Esophagus muscularis mucosa (tissue), 4 donors: ENCODE data around the gene WNK1. TPM values are rescaled to one million over a fixed set of nuclear protein-coding genes. Genes with fewer than 3 reads are reported as not detected.

ENCODE experiments used
- DNase-seq: peaks from one replicate; pipeline ENCODE4 v3.0.0-alpha.2; 2017; ENCODE audit errors: extremely low spot score
- H3K27ac ChIP-seq, 4 donors: fragments of 200-600 bp; sonication (generic); replicated peaks in 1 of 4; 1 replicate in 3 of 4; 2 replicates in 1 of 4; pipeline ENCODE4 v1.5.1; 2016 to 2019; ENCODE audit warnings: mild to moderate bottlenecking in 1 of 4
- H3K27me3 ChIP-seq, 4 donors: fragments of 200-600 bp; sonication (generic); one replicate each; pipeline versions ENCODE4 v1.5.1 to v1.6.0; 2016 to 2019
- H3K36me3 ChIP-seq, 4 donors: fragments of 200-600 bp; sonication (generic); one replicate each; pipeline ENCODE4 v1.5.1; 2016 to 2019
- H3K4me1 ChIP-seq, 4 donors: fragments of 200-600 bp; sonication (generic); one replicate each; pipeline ENCODE4 v1.5.1; 2016 to 2019
- H3K4me3 ChIP-seq, 4 donors: fragments of 200-600 bp; sonication (generic); 1 replicate in 2 of 4; 2 replicates in 2 of 4; pipeline ENCODE4 v1.5.1; 2016 to 2019; ENCODE audit warnings: mild to moderate bottlenecking in 4 of 4, moderate library complexity in 1 of 4
- H3K9me3 ChIP-seq, 4 donors: fragments of 200-600 bp; sonication (generic); 1 replicate in 3 of 4; 2 replicates in 1 of 4; pipeline ENCODE4 v1.5.1; 2016 to 2019
- CTCF ChIP-seq, 3 experiments: fragments of 200-600 bp in 2 of 3; fragments of 450-650 bp in 1 of 3; sonication (generic) in 2 of 3; IDR thresholded peaks; one replicate each; pipeline ENCODE4 v1.5.1; 2017 to 2019; ENCODE audit warnings: antibody characterized with exemption in 3 of 3, mild to moderate bottlenecking in 2 of 3, moderate library complexity in 1 of 3
- EP300 ChIP-seq: sonication (generic); formaldehyde crosslinking; IDR thresholded peaks from one replicate; pipeline ENCODE4 v1.6.1; 2017; ENCODE audit warnings: antibody characterized with exemption
- POLR2A ChIP-seq: fragments of 450-650 bp; IDR thresholded peaks from one replicate; pipeline ENCODE4 v1.6.1; 2017; ENCODE audit warnings: antibody characterized with exemption, moderate library complexity, mild to moderate bottlenecking, low read depth
- POLR2AphosphoS5 ChIP-seq, 2 donors: sonication (generic); formaldehyde crosslinking; IDR thresholded peaks; one replicate each; pipeline ENCODE4 v1.6.1; 2017; ENCODE audit warnings: antibody characterized with exemption in 2 of 2
- WGBS: methylation state at CpG from one replicate; pipeline ENCODE4 v1.1.5; 2018; 5-methylcytosine and 5-hydroxymethylcytosine counted together
- intact Hi-C: fragments of 100-400 bp; cut with DNase I; formaldehyde crosslinking; loops from one replicate; pipeline ENCODE4 v1.15.1; 2023
- total RNA-seq, 4 donors: library from RNA; depleted of rRNA; stranded (reverse); fragments of >200 nt; gene quantifications; one replicate each; pipeline versions ENCODE4 v1.1.0 to v1.2.1, GENCODE V29; 2016

The WNK1 gene
- total RNA-seq, 4 donors from 2014 or later: 137 to 250 (median 158) TPM

- no peak for DNase-seq
- Histone ChIP-seq H3K27ac (no peak overlapping the region), H3K4me1 (peaks cover 0 to 21% (median 5%) of the 10 kb centered on the region in 4 donors), H3K4me3 (no peak overlapping the region), H3K36me3 (peaks cover 17 to 86% (median 74%) of the 10 kb centered on the region in 4 donors), H3K27me3 (no peaks in the 10 kb centered on the region), H3K9me3 (no peaks in the 10 kb centered on the region)
- intact Hi-C loops: no loop called here
- TF ChIP-seq POLR2A: no peak
- no peak for TF ChIP-seq POLR2AphosphoS5 (IDR thresholded peaks at IDR 0.05)
- WGBS: 78% methylated on average over 5 of the region's 5 CpGs
Measured at GRCh38 chr12:915090-915489, 162.7 kb downstream of the WNK1 start.

- intact Hi-C loops: no loop called here
- Histone ChIP-seq H3K4me1 (peaks cover 0 to 11% (median 5%) of the 10 kb centered on the region in 4 donors), H3K27ac (no peak overlapping the region), H3K36me3 (peaks cover 17 to 81% (median 68%) of the 10 kb centered on the region in 4 donors), H3K4me3 (no peak overlapping the region), H3K9me3 (no peaks in the 10 kb centered on the region), H3K27me3 (no peaks in the 10 kb centered on the region)
- no peak for TF ChIP-seq POLR2A
- no peak for TF ChIP-seq EP300
- TF ChIP-seq POLR2AphosphoS5 (IDR thresholded peaks at IDR 0.05): no peak
- no peak for DNase-seq
- 78% methylated on average over 27 of the region's 27 CpGs for WGBS
Measured at GRCh38 chr12:916240-916639, 163.9 kb downstream of the WNK1 start.

- 85% methylated on average over 23 of the region's 23 CpGs for WGBS
Measured at GRCh38 chr12:916712-917445, 164.5 kb downstream of the WNK1 start.

GRCh38 chr12:920676-921075, 168.3 kb downstream of the WNK1 start:
- TF ChIP-seq CTCF (IDR thresholded peaks at IDR 0.05) (no peak), EP300 (no peak), POLR2A (no peak), POLR2AphosphoS5 (IDR thresholded peaks at IDR 0.05) (no peak)
- Histone ChIP-seq H3K4me3 (no peak overlapping the region), H3K27ac (no peak overlapping the region), H3K4me1 (peaks cover 0 to 7% (median 2%) of the 10 kb centered on the region in 4 donors), H3K27me3 (no peaks in the 10 kb centered on the region), H3K9me3 (no peaks in the 10 kb centered on the region), H3K36me3 (peaks cover 23 to 83% (median 73%) of the 10 kb centered on the region in 4 donors)
- intact Hi-C loops: no loop called here
- no peak for DNase-seq
- WGBS: 100% methylated on average over 1 of the region's 1 CpG

More at GRCh38 chr12:916712-917445, 164.5 kb downstream of the WNK1 start:
- TF ChIP-seq CTCF (IDR thresholded peaks at IDR 0.05) (no peak), POLR2A (no peak), POLR2AphosphoS5 (IDR thresholded peaks at IDR 0.05) (no peak), EP300 (no peak)
- H3K27me3 ChIP-seq: no peaks in the 10 kb centered on the region
- intact Hi-C loops: no loop called here
- peaks cover 0 to 5% (median 1%) of the 10 kb centered on the region in 4 donors for H3K4me1 ChIP-seq
- peaks cover 17 to 81% (median 71%) of the 10 kb centered on the region in 4 donors for H3K36me3 ChIP-seq
- H3K27ac ChIP-seq: no peak overlapping the region
- no peak for DNase-seq
- H3K9me3 ChIP-seq: no peaks in the 10 kb centered on the region
- H3K4me3 ChIP-seq: no peak overlapping the region

GRCh38 chr12:922285-922684, 169.9 kb downstream of the WNK1 start:
- DNase-seq: no peak
- Histone ChIP-seq H3K27me3 (no peaks in the 10 kb centered on the region), H3K4me3 (no peak overlapping the region), H3K27ac (no peak overlapping the region), H3K9me3 (no peaks in the 10 kb centered on the region), H3K4me1 (peaks cover 0 to 7% (median 2%) of the 10 kb centered on the region in 4 donors), H3K36me3 (peaks cover 27 to 83% (median 74%) of the 10 kb centered on the region in 4 donors)
- intact Hi-C loops: no loop called here
- 55% methylated on average over 2 of the region's 2 CpGs for WGBS
- no peak for TF ChIP-seq POLR2A
- no peak for TF ChIP-seq CTCF (IDR thresholded peaks at IDR 0.05)
- TF ChIP-seq EP300: no peak
- no peak for TF ChIP-seq POLR2AphosphoS5 (IDR thresholded peaks at IDR 0.05)
